Suppressor macrophage treated with lipopolysaccharide for 1 hour (primary cell): ENCODE data around the gene ALG12.

Experiments
- DNase-seq, 3 donors: peaks; one replicate each; pipeline ENCODE4 v3.0.0-alpha.2; 2020 to 2022

Gene ALG12

DNA sequence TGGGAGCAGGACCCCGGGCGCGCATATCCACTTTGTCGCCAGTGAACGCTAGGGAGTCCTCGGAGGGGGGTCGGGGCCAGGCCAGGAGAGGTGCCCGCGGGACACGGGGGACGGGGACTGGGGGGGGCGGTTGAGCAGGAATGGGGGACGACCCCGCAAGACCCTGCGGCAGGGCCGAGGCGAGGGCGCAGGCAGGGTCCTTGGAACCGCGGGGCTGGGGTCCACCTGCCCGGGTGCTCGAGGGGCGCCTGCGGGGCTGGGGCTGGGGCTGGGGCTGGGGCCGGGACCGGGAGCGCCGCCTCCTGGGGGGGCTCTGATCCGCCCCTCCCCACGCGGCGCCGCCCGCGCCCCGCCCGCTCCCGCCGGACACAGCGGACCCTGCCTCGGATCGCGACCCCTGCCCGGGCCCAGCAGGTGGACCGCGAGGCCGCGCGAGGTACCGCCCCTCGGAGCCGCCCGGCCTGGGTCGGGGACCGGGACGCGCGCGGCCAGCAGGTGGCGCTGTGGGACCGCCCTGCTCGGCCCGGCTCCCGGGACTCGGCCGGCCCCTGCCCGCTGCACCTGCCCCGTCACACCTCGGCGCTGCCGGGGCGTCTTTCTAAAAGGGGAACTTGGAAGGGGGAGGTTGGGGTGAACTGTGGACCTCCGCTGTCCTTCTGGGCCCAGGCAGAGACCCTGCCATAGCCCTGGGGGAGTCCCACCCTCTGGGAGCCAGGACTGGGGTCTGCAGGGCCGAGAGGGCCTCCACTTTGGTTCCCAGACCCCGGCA is 11.2 kb upstream of the ALG12 start:
- DNase-seq, result peak; percentile 58 to 89 (median 74)

DNA sequence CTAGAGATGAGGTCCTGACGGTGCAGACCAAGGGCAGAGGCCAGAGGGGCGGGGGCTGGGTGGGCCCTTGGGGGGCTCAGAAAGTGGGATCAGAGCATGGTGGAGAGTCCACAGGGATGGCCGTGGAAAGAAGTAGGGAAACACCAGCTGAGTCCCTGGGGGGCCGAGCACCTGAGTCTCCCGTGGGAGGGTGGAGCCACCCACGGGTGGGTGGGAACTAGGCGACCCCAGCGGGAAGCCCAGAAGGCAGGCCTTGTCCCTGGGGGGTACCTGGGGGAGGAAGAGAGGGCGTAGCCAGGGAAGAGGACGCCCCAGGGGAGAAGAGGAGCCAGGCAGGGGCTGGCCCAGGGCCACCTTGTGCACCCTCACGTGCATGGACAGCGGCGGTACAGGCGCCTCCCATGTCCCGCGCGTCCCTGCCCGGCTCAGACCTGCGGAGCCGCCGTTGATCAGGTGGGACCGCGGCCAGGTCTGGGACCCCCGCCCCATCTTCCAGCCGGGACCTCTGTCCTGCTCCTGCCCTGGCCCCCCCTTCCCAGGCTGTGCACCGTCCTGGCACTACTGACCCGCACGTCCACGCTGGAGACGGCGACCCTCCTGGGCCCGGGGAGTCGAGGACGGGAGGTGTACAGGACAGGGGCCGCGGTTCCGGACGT is 10.4 kb upstream of the ALG12 start:
- DNase-seq, result no peak

DNA sequence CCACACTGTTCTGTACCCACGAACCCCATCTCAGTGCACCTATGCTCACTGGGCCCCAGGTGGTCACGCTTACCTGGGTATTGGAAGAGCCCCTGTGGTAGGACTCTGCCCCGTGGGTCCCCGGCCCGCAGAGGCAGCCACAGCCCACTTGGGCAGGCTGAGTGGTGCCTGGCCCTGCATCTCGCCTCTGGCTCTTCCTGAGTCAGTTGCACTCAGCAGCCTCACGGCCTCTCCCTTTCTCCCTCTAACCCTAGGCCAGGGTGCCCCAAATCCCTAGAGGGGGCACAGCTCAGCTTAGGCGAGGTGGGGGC is 9.9 kb upstream of the ALG12 start:
- no peak for DNase-seq

DNA sequence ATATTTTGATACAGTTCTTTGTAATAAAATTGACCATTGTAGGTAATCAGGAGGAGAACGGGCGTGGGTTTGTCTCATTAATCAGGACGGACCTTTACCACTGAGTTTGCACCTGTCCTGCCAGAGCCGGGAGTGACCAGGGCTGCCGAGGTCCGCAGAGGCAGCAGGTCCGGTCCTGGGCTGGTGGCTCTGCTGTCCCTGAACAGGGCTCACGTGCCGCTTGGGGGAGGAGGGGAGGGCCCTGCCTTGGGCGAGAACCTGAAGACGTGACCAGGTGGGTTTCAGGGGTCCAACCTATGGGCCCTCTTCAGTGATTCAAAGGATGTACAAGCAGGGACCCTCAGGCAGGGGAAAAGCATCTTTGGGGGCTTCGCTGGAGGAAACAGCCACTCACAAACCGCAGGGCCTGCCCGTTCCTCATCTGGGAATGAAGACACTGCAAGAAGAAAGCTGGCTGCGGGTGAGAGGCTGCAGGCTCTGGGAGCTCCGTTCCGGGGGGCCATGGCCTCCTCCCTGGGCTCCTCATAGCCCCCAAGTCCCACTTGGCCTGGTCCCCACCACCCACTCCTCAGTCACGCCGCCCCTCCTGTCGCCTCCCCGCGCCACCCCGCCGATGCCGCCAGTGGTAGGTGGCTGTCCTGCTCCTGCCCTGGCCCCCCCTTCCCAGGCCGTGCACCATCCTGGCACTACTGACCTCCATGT is 9.4 kb upstream of the ALG12 start:
- no peak for DNase-seq

DNA sequence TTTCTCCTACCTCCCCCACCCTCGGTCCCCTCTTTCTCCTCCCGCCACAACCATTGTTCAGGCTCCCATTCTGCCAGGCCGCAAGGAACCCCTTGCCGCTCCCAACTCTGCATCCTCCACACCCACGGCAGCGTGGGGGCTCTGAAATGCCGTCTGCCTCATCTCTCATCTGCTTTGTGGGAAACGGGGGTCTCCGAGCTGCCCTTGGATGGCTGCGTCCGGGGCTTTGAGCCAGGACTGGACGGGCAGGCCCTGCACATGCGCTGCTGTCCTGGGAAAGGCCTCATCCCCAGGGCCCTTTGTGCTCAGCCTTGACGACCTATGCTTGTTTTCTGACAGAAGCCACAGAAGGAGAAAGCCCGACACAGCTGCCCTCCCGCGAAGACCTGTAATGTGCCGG is 8.7 kb upstream of the ALG12 start:
- DNase-seq, result no peak

DNA sequence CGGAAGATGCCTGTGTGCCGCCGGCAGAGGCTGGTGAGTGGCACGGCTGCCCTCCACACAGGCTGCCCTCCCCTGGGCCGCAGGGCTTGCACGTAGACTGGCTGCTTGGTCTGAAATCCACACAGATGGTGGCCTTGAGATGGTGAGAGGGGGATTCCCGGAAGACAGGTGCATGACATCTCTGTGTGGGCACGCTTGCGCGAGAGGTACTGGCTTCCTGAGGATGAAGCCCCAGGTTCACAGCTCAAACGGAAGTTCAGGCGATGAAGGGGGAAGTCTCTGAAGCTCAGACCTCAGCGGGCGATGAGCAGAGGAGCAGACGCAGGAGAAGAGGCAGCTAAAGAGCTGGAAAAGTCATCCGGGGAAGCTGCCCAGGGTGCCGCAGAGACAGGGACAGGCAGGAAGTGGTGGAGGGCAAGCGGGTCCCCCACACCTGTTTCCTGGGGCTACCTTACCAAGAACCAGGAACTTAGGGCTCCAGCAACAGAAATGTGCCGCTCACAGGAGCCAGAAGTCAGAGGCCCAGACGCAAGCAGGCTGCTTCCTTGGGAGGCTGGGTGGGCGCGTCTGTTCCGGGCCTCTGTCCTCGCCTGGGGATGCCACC is 7.4 kb upstream of the ALG12 start:
- peak in 1 of 3 donors; percentile 36 for DNase-seq

DNA sequence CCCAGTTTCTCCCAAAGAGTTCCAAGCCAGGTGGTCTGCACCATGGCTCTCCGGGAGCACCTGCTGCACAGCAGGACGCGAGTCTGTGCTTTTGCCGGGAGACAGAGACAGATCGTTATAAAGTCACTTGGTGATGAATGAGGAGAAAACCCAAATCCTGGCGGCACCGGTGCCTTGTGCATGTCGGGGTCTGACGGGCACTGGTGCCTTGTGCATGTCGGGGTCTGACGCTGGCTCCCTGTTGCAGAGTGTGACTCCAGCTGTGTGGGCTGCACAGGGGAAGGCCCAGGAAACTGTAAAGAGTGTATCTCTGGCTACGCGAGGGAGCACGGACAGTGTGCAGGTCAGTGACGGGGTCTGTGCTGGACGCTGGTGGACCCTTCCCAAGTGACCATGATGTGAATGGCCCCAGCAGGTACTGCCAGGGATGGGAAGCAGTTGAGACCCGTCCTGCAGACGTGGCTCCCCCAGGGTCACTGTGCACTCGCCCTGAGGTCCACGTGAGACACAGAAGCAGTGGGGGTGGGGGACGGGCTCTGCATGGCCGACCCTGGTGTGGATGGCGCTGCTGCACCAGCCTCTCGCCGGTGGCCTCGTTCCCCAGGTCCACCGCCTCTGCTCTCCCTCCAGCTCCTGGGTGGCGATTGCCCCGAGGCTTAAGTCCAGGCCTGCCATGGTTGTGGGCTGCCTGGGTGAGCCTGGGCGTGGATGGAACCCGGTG is 6.0 kb upstream of the ALG12 start:
- DNase-seq, result no peak

DNA sequence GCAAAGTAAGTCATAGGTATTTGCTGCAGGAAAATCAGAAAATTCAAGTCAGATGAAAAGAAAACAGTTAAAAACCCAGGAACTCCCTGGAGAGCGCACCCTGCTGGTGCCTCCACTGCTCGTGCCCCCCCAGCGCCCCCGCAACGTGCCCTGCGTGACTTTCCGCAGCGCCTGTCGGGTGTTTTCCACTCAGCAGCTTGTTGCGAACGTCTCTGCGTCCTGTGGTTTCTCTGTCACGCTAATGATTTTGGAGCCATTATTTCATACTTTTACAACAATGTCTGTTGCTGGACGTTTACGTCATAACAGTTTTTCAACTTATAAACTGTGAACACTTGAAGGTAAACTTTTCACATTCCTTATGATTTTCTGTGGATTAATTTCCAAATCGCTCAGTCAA is 5.2 kb upstream of the ALG12 start:
- peak in 1 of 3 donors; percentile 45 for DNase-seq

DNA sequence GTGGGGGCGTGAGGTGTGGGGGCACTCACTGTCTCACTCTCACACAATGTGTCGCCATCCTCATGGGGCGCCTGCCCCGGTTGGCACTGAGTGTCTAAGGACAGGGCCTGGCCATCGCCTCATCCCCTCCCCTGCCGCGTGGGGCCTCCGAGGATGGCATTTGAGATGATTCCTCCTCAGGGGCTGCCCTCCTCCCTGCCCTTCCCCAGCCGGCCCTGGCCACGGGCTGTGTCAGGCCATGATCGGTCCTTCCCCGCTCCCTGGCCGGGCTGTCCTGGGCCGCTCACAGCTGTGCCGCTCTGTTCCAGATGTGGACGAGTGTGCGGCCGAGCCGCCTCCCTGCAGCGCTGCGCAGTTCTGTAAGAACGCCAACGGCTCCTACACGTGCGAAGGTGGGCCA is 4.7 kb upstream of the ALG12 start:
- DNase-seq, result no peak

DNA sequence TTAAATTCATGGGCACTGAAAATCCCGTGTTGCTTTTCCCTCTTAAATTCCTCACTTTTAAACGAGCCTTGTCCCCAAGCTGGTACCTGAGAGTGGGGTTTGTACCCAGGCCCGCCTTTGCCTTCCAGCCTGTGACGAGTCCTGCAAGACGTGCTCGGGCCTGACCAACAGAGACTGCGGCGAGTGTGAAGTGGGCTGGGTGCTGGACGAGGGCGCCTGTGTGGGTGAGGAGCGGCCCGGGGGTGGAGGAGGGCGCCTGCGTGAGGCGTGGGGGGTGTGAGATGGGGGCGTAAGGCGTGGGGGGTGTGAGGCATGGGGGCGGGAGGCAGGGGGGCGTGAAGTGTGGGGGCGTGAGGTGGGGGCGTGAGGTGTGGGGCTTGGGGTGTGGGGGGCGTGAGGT is 4.2 kb upstream of the ALG12 start:
- no peak for DNase-seq

DNA sequence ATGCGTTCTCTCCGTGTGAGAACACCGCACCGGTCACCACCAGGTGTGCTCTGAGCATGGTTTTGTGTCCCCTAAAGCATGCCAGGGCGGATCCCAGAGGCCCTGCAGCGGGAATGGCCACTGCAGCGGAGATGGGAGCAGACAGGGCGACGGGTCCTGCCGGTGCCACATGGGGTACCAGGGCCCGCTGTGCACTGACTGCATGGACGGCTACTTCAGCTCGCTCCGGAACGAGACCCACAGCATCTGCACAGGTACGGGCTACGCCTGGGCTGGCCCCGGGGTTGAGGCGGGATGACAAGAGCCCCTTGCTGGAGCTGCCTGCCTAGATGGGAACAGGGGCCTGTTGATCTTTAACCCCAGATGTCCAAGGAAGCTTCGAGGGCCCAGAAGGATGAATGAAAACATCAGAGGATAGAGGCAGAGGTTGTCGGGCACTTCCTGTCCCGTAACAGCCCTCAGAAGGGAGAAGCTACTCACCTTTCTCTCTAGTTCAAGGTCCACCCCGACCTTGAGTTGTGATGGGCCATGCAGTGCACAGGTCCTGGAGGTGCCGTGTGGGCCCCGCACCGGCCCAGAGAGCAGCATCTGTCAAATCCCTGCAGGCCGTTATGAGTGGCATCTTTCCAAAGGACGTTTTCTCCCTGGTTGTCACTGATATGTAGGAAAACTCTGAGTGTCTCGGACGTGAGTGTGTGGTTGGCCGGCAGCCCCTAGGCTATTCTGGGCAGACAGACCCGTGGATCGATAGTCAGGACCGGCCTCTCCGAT is 3.5 kb upstream of the ALG12 start:
- DNase-seq, result no peak

DNA sequence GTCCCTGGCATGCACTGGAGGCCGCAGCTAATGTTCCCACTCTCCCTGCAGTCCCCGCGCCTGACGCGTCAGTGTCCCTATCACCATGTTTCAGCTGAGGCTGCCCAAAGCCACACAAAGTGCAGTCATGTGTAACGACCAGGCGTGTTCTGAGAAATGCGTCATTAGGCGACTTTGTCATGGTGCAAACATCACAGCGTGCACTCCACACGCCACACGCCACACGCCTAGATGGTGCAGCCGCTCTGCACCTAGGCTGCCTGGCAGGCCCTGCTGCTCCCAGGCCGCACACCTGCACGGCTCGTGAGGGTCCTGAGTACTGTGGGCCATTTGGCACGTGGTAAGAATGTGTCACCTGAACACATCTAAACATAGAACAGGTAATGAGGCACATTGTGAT is 2.6 kb upstream of the ALG12 start:
- DNase-seq, result no peak

DNA sequence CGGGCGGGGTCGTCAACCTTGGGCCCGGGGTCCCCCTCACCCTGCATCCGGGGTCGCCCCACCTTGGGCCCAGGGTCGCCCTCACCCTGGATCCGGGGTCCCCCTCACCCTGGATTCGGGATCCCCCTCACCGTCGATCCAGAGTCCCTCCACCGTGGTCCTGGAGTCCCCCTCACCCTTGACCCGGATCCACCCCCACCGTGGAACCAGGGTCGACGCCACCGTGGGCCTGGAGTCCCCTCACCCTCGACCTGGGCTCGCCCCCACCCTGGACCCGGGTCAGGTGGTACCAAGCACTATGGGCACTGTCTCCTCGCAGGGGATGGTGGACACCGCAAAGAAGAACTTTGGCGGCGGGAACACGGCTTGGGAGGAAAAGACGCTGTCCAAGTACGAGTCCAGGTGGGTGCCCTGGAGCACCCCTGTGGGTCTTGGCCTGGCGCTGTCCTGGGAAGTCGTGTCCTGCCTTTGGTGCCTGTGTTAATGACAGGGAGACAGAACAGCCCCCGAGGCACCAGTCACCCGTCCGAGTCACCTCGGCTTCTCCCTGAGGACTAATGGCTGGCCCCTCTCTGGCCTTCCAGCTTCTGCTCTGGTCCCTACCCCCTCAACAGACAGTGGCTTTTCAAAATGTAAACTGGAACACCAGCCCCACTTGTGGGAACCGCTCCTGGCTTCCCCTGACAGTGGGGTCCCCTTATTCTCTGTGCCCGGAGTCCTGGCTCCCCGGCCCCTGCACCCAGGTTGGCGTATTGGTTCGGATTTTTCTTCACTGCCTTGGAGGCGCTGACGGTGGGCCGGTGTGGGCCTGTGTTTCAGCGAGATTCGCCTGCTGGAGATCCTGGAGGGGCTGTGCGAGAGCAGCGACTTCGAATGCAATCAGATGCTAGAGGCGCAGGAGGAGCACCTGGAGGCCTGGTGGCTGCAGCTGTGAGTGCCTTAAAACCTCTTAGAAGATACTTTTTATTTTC is 958 bp upstream of the ALG12 start:
- peak in 1 of 3 donors; percentile 20 for DNase-seq

DNA sequence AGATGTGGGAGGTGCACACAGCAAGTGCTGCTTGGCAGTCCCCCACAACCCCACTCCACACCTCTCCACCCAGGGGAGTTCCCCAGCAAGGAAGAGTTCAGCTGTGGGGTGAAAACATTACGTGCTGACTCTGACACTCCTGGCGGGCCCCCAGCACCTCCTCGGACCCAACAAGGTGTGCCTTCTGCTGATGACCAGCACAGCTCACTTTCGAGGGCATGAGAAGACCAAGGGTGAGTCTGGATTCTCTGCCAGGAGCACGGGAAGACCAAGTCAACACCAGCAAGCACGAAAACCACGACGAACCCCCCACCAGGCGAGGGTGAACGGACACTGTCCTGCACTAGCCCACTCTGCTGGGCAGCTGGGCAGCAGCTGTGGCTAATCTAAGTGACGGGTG is 1.4 kb downstream of the ALG12 start:
- no peak for DNase-seq

DNA sequence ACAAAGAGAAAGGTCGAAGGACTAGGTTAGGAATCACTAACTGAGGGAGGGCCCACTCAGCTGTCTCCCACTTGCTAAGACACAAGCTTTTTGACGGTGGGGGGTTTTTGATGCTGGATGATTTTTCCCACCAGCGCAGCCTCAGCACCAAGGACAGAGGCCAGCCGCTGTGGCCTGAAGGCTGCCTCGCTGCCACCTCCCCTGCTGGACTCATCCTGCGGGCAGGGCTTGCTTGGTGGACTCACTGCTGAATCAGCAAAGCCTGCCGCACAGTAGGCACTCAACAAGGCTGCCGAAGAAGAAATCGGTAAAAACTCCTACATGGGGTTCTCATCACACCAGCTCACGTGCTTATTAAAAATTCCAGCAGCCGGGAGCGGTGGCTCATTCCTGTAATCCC is 2.6 kb downstream of the ALG12 start:
- DNase-seq, result no peak

DNA sequence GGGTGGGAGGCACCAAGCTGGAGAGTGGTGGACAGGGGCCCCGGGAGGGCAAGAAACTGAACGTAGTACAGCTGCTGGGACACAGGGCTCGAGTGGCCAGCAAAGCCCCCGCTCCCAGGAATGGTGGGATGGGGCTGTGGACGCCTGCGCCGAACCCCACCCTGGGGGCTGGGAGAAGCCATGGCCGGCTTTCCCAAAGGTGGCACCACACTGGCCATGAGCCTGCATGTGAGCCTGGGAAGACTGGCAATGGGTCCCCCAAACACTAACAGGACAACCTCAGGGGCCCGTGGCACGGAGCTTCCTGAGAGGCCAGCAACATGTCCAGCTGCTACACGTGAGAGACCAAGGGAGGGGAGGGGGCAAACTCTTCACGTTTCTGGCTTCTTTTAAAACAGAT is 4.0 kb downstream of the ALG12 start:
- no peak for DNase-seq

DNA sequence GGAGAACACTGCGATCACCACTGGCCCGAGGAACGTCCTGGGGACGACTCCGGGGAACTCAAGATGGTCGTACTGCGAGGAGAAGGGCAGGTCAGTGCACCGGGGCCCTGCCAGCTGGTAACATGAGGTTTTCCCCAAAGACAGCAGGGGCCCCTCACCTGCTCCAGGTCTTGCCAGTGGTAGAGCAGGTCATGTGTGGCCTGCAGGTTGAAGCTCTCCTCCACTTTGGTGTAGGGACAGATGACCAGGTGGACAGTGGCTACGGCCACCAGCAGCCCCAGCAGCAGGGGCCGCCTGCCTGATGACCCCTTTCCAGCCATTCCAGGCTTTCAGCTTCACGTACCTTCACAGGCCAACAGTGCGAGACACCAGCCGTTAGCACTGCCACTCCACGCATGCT is 4.8 kb downstream of the ALG12 start:
- DNase-seq, result no peak

DNA sequence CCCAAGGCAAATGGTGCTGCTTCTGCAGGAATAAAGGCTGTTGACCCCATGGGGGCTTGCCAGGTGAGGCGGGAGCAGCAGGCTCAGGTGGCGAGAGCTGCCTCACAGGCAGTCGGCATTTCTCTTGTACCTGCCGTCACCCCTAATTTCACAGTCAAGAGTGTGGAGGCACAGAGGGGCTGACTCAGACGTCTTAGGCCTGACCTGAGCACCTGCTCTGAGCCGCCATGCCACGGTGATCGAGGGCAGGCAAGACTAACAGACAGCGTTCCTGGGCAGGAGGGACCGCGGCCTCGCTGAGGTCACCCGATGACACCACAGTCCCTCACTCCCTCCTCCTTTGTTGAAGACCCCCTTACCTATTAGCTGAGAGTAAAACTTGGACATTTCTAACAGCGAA is 5.2 kb downstream of the ALG12 start:
- DNase-seq, result no peak

DNA sequence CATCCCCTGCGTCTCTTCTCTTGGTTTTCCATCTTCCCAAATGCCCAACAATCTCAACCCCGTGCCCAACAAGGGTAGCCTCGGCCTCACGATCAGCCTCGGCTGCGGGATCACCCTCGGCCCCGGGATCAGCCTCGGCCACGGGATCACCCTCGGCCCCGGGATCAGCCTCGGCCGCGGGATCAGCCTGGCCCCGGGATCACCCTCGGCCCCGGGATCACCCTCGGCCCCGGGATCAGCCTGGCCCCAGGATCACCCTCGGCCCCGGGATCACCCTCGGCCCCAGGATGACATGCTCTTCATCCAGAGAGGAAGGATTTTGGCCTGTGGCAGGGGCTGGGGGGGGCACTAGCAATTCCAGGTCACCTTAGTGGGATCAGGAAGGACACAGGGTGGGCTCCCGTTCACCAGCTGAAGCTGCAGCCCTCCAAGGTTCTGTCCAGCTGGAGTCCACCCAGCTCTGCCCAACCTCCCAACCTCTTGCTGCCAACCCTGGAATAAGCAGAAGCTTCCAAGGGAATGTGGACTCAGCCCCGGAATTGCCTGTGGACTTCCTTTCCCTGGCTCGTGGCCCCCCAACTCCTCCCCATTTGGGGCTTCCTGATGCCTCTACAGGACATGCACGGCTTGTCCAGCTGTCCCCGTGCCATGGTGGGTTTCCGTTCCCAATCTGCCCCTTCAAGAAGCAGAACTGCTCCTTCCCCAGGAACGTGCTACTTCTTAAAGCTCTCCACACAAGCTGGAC is 6.2 kb downstream of the ALG12 start:
- no peak for DNase-seq
